B cell (primary cell): ENCODE data around the gene LIPN.

Experiments
- EZH2 ChIP-seq: IDR thresholded peaks from 2 replicates; pipeline ENCODE4 v1.6.1; 2012; ENCODE audit warnings: borderline replicate concordance, low read depth, mild to moderate bottlenecking, moderate library complexity, low read length; ENCODE audit not compliant: insufficient read depth, poor library complexity, severe bottlenecking
- TF ChIP-seq, protein P1 (sequence below): fragments of 200-600 bp; IDR thresholded peaks from one replicate; pipeline ENCODE4 v1.8.0; 2022; ENCODE audit warnings: antibody characterized with exemption, mild to moderate bottlenecking

DNA sequence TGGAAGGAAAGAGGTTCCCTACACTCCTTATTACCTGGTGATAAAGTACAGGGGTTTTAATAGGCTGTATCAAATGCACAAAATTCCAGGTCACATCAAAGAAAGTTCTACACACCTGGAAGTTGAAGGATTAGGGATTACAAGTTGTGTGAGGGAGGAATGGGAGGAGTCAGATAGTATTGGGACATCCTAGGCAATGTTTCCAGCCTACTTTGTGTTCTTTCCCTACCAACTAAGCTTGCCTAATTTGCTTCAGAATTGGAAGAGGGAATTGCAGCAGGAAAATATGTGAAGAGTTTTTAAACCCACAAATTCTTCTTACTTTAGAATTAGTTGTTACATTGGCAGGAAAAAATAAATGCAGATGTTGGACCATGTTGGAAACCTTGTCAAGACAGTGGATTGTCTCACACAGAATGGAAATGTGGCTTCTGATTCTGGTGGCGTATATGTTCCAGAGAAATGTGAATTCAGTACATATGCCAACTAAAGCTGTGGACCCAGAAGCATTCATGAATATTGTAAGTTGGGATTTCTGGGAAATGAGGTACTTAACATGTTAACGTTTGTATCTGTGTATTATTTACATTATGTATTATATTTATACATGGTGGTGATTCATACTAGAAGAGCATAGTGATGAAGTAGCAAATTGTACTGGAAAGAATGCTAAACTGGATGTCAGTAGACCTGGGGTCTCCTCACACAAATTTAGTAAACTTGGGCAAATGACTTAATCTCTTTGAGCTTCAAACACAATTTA, 42.9 kb downstream of the LIPN start, which contains the start of gene LIPM:
- TF ChIP-seq, protein P1, sequence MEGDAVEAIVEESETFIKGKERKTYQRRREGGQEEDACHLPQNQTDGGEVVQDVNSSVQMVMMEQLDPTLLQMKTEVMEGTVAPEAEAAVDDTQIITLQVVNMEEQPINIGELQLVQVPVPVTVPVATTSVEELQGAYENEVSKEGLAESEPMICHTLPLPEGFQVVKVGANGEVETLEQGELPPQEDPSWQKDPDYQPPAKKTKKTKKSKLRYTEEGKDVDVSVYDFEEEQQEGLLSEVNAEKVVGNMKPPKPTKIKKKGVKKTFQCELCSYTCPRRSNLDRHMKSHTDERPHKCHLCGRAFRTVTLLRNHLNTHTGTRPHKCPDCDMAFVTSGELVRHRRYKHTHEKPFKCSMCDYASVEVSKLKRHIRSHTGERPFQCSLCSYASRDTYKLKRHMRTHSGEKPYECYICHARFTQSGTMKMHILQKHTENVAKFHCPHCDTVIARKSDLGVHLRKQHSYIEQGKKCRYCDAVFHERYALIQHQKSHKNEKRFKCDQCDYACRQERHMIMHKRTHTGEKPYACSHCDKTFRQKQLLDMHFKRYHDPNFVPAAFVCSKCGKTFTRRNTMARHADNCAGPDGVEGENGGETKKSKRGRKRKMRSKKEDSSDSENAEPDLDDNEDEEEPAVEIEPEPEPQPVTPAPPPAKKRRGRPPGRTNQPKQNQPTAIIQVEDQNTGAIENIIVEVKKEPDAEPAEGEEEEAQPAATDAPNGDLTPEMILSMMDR = no peak
- TF ChIP-seq EZH2 = no peak
